Activated T-cell treated with anti-CD3 and anti-CD28 coated beads, Interleukin-2, amount 50 U/mL, for 24 hours (primary cell): ENCODE measurements around the gene SMAD1.
A peak's percentile ranks its signal among the peaks of the same experiment; 100 is the strongest.
"Not testable (repeated sequence)": the region's sequence is repeated elsewhere in the genome, so short reads cannot be mapped to it uniquely, and the experiment has no call there.

Source experiments
- DNase-seq: peaks from one replicate; pipeline ENCODE4 v3.0.0-alpha.2; 2020
- H3K27ac Mint-ChIP-seq: 2 replicates; pipeline ENCODE4 v1.8.0; 2020; ENCODE audit warnings: mild to moderate bottlenecking, mixed read lengths
- H3K27me3 Mint-ChIP-seq: 2 replicates; pipeline ENCODE4 v1.8.0; 2020; ENCODE audit warnings: mixed read lengths
- H3K36me3 Mint-ChIP-seq: 2 replicates; pipeline ENCODE4 v1.8.0; 2020; ENCODE audit warnings: low read depth, mixed read lengths
- H3K4me1 Mint-ChIP-seq: 2 replicates; pipeline ENCODE4 v1.8.0; 2020; ENCODE audit warnings: low read depth, mixed read lengths
- H3K4me3 Mint-ChIP-seq: 2 replicates; pipeline ENCODE4 v1.8.0; 2020; ENCODE audit warnings: mild to moderate bottlenecking, moderate library complexity, mixed read lengths
- H3K9me3 Mint-ChIP-seq: 2 replicates; pipeline ENCODE4 v1.8.0; 2020; ENCODE audit warnings: mixed read lengths

SMAD1 gene

GRCh38 chr4:145545538-145546174 is 64.0 kb downstream of the SMAD1 start:
- H3K27me3 Mint-ChIP-seq: peaks cover 3% of the 10 kb centered on the region
- no peak overlapping the region for H3K4me3 Mint-ChIP-seq
- no peaks in the 10 kb centered on the region for H3K9me3 Mint-ChIP-seq
- H3K27ac Mint-ChIP-seq: no peak overlapping the region
- DNase-seq: no peak
- peaks cover 1% of the 10 kb centered on the region for H3K4me1 Mint-ChIP-seq
- H3K36me3 Mint-ChIP-seq: no peaks in the 10 kb centered on the region

- peaks cover 1% of the 10 kb centered on the region for H3K4me1 Mint-ChIP-seq
- no peaks in the 10 kb centered on the region for H3K9me3 Mint-ChIP-seq
- peaks cover 3% of the 10 kb centered on the region for H3K27me3 Mint-ChIP-seq
- no peaks in the 10 kb centered on the region for H3K36me3 Mint-ChIP-seq
- no peak for DNase-seq
- H3K4me3 Mint-ChIP-seq: no peak overlapping the region
- H3K27ac Mint-ChIP-seq: no peak overlapping the region
These were observed 64.7 kb downstream of the SMAD1 start for GRCh38 chr4:145546175-145546915.

- Mint-ChIP-seq H3K9me3 (no peaks in the 10 kb centered on the region), H3K36me3 (no peaks in the 10 kb centered on the region), H3K27me3 (no peaks in the 10 kb centered on the region), H3K4me3 (no peak overlapping the region), H3K27ac (no peak overlapping the region), H3K4me1 (peaks cover 4% of the 10 kb centered on the region)
- no peak for DNase-seq
These were observed 70.0 kb downstream of the SMAD1 start for GRCh38 chr4:145551660-145552059.

GRCh38 chr4:145552181-145552822 is 70.6 kb downstream of the SMAD1 start:
- no peak for DNase-seq
- no peaks in the 10 kb centered on the region for H3K27me3 Mint-ChIP-seq
- H3K4me1 Mint-ChIP-seq: peaks cover 4% of the 10 kb centered on the region
- H3K9me3 Mint-ChIP-seq: no peaks in the 10 kb centered on the region
- H3K27ac Mint-ChIP-seq: no peak overlapping the region
- no peaks in the 10 kb centered on the region for H3K36me3 Mint-ChIP-seq
- H3K4me3 Mint-ChIP-seq: no peak overlapping the region

- DNase-seq: no peak
- no peaks in the 10 kb centered on the region for H3K27me3 Mint-ChIP-seq
- H3K4me3 Mint-ChIP-seq: no peak overlapping the region
- H3K27ac Mint-ChIP-seq: no peak overlapping the region
- no peaks in the 10 kb centered on the region for H3K9me3 Mint-ChIP-seq
- no peaks in the 10 kb centered on the region for H3K36me3 Mint-ChIP-seq
- H3K4me1 Mint-ChIP-seq: peaks cover 4% of the 10 kb centered on the region
These were observed 71.7 kb downstream of the SMAD1 start for GRCh38 chr4:145553375-145553774.

GRCh38 chr4:145554691-145555090 is 73.0 kb downstream of the SMAD1 start:
- no peak for DNase-seq
- H3K36me3 Mint-ChIP-seq: no peaks in the 10 kb centered on the region
- no peaks in the 10 kb centered on the region for H3K9me3 Mint-ChIP-seq
- H3K27ac Mint-ChIP-seq: no peak overlapping the region
- peaks cover 4% of the 10 kb centered on the region for H3K4me1 Mint-ChIP-seq
- no peaks in the 10 kb centered on the region for H3K27me3 Mint-ChIP-seq
- no peak overlapping the region for H3K4me3 Mint-ChIP-seq

- Mint-ChIP-seq H3K36me3 (no peaks in the 10 kb centered on the region), H3K27me3 (peaks cover 3% of the 10 kb centered on the region), H3K4me3 (no peak overlapping the region), H3K4me1 (no peaks in the 10 kb centered on the region), H3K9me3 (no peaks in the 10 kb centered on the region), H3K27ac (no peak overlapping the region)
- peak; percentile 66 for DNase-seq
These were observed 76.1 kb downstream of the SMAD1 start for GRCh38 chr4:145557720-145558119.

GRCh38 chr4:145563293-145563985 is 81.8 kb downstream of the SMAD1 start:
- no peak for DNase-seq
- no peaks in the 10 kb centered on the region for H3K4me1 Mint-ChIP-seq
- no peak overlapping the region for H3K4me3 Mint-ChIP-seq
- H3K27me3 Mint-ChIP-seq: peaks cover 34% of the 10 kb centered on the region
- peaks cover 9% of the 10 kb centered on the region for H3K9me3 Mint-ChIP-seq
- H3K27ac Mint-ChIP-seq: no peak overlapping the region
- no peaks in the 10 kb centered on the region for H3K36me3 Mint-ChIP-seq

GRCh38 chr4:145564540-145564939 is 82.9 kb downstream of the SMAD1 start:
- DNase-seq: no peak
- Mint-ChIP-seq H3K36me3 (no peaks in the 10 kb centered on the region), H3K27me3 (peaks cover 45% of the 10 kb centered on the region), H3K4me1 (no peaks in the 10 kb centered on the region), H3K4me3 (no peak overlapping the region), H3K9me3 (peaks cover 9% of the 10 kb centered on the region), H3K27ac (no peak overlapping the region)

GRCh38 chr4:145565328-145565727 is 83.7 kb downstream of the SMAD1 start:
- H3K27ac Mint-ChIP-seq: no peak overlapping the region
- H3K4me1 Mint-ChIP-seq: no peaks in the 10 kb centered on the region
- no peaks in the 10 kb centered on the region for H3K36me3 Mint-ChIP-seq
- peaks cover 51% of the 10 kb centered on the region for H3K27me3 Mint-ChIP-seq
- no peak for DNase-seq
- no peak overlapping the region for H3K4me3 Mint-ChIP-seq
- peaks cover 9% of the 10 kb centered on the region for H3K9me3 Mint-ChIP-seq

GRCh38 chr4:145566086-145566708 is 84.5 kb downstream of the SMAD1 start:
- no peak overlapping the region for H3K4me3 Mint-ChIP-seq
- no peak for DNase-seq
- peaks cover 60% of the 10 kb centered on the region for H3K27me3 Mint-ChIP-seq
- no peak overlapping the region for H3K27ac Mint-ChIP-seq
- no peaks in the 10 kb centered on the region for H3K36me3 Mint-ChIP-seq
- peaks cover 9% of the 10 kb centered on the region for H3K9me3 Mint-ChIP-seq
- H3K4me1 Mint-ChIP-seq: no peaks in the 10 kb centered on the region

- Mint-ChIP-seq H3K27me3 (peaks cover 62% of the 10 kb centered on the region), H3K9me3 (peaks cover 9% of the 10 kb centered on the region), H3K4me1 (no peaks in the 10 kb centered on the region), H3K4me3 (no peak overlapping the region), H3K36me3 (no peaks in the 10 kb centered on the region), H3K27ac (no peak overlapping the region)
- no peak for DNase-seq
These were observed 85.1 kb downstream of the SMAD1 start for GRCh38 chr4:145566768-145567167.

GRCh38 chr4:145567516-145567915 is 85.9 kb downstream of the SMAD1 start:
- H3K4me3 Mint-ChIP-seq: no peak overlapping the region
- peaks cover 16% of the 10 kb centered on the region for H3K9me3 Mint-ChIP-seq
- H3K36me3 Mint-ChIP-seq: no peaks in the 10 kb centered on the region
- no peaks in the 10 kb centered on the region for H3K4me1 Mint-ChIP-seq
- no peak overlapping the region for H3K27ac Mint-ChIP-seq
- H3K27me3 Mint-ChIP-seq: peaks cover 59% of the 10 kb centered on the region
- no peak for DNase-seq

GRCh38 chr4:145574546-145574945 is 92.9 kb downstream of the SMAD1 start:
- not testable (repeated sequence) for H3K4me1 Mint-ChIP-seq, DNase-seq, H3K4me3 Mint-ChIP-seq, H3K9me3 Mint-ChIP-seq, H3K27ac Mint-ChIP-seq, H3K36me3 Mint-ChIP-seq
- peaks cover 33% of the 10 kb centered on the region for H3K27me3 Mint-ChIP-seq
